ENCODE results near the gene NTM. TPM values are rescaled to one million over a fixed set of nuclear protein-coding genes. Genes with fewer than 3 reads are reported as not detected.

The NTM gene
- total RNA-seq, 1 experiment from 2014 or later, result 9.9 TPM

GRCh38 chr11:131713529-131714134, 343.2 kb downstream of the NTM start:
- no peak overlapping the region for H3K14ac ChIP-seq (ENCODE audit: insufficient read depth, low read length)

More at GRCh38 chr11:131713529-131714134, 343.2 kb downstream of the NTM start:
- Histone ChIP-seq H3K9me3 (ENCODE audit: control insufficient read depth, low read depth, low read length) (no peaks in the 10 kb centered on the region), H2BK5ac (ENCODE audit: insufficient read length, low read length) (no peak overlapping the region), H4K5ac (ENCODE audit: insufficient read length, low read depth, low read length) (no peak overlapping the region), H3K4me1 (ENCODE audit: insufficient read depth, low read length) (no peaks in the 10 kb centered on the region), H3K79me1 (ENCODE audit: insufficient read depth, low read depth, low read length, poor library complexity, severe bottlenecking) (no peaks in the 10 kb centered on the region), H3K18ac (ENCODE audit: insufficient read length, low read depth, low read length) (no peak overlapping the region), H2AK5ac (ENCODE audit: insufficient read length, low read length) (no peak overlapping the region), H3K79me2 (ENCODE audit: insufficient read depth, low read length) (no peaks in the 10 kb centered on the region), H3K27me3 (ENCODE audit: insufficient read depth, low read length) (no peaks in the 10 kb centered on the region), H3K9ac (ENCODE audit: extremely low read depth, insufficient read length, low read length) (no peak overlapping the region), H3K4ac (ENCODE audit: low read depth, low read length) (no peak overlapping the region), H3K4me2 (ENCODE audit: insufficient read depth, insufficient read length, low read length) (no peak overlapping the region), H2BK20ac (ENCODE audit: low read depth, low read length, poor library complexity, severe bottlenecking) (no peak overlapping the region), H2BK120ac (ENCODE audit: low read depth, low read length, poor library complexity, severe bottlenecking) (no peak overlapping the region), H3K23ac (ENCODE audit: insufficient read length, low read depth, low read length) (no peak overlapping the region), H3K56ac (ENCODE audit: insufficient read length, low read depth, low read length) (no peak overlapping the region), H2AFZ (ENCODE audit: low read length) (no peak overlapping the region), H3K23me2 (ENCODE audit: insufficient read length, low read depth, low read length, poor library complexity, severe bottlenecking) (no peaks in the 10 kb centered on the region), H3K27ac (ENCODE audit: insufficient read length, low read depth, low read length) (no peak overlapping the region), H3T11ph (ENCODE audit: low read length) (no peak overlapping the region), H4K20me1 (ENCODE audit: control insufficient read depth, insufficient read depth, insufficient read length) (no peaks in the 10 kb centered on the region), H2BK15ac (ENCODE audit: low read depth, low read length) (no peak overlapping the region), H4K91ac (ENCODE audit: insufficient read length, low read depth, low read length) (no peak overlapping the region), H2BK12ac (ENCODE audit: insufficient read length, low read depth, low read length) (no peak overlapping the region), H4K8ac (replicated peaks; ENCODE audit: insufficient read length, low read depth, low read length) (no peak overlapping the region)
- Mint-ChIP-seq H3K27me3 (ENCODE audit: low read depth) (peaks cover 2% of the 10 kb centered on the region; the same call in 1 of the 2 replicates), H3K9me3 (peaks cover 2 to 13% of the 10 kb centered on the region in 2 experiments; a peak in 3 of 5 replicates), H3K4me3 (no peak overlapping the region), H3K36me3 (ENCODE audit: insufficient read depth in 1 of 3, low read depth in 3 of 3) (no peaks in the 10 kb centered on the region; a peak in 1 of 7 replicates), H3K4me1 (no peaks in the 10 kb centered on the region), H3K27ac (no peak overlapping the region)
- no CpG with 5 or more reads among the region's 8 CpGs for WGBS (ENCODE audit: extremely low coverage, insufficient read length, low lambda C conversion rate)
- no peak for DNase-seq
- TF ChIP-seq, protein P1, sequence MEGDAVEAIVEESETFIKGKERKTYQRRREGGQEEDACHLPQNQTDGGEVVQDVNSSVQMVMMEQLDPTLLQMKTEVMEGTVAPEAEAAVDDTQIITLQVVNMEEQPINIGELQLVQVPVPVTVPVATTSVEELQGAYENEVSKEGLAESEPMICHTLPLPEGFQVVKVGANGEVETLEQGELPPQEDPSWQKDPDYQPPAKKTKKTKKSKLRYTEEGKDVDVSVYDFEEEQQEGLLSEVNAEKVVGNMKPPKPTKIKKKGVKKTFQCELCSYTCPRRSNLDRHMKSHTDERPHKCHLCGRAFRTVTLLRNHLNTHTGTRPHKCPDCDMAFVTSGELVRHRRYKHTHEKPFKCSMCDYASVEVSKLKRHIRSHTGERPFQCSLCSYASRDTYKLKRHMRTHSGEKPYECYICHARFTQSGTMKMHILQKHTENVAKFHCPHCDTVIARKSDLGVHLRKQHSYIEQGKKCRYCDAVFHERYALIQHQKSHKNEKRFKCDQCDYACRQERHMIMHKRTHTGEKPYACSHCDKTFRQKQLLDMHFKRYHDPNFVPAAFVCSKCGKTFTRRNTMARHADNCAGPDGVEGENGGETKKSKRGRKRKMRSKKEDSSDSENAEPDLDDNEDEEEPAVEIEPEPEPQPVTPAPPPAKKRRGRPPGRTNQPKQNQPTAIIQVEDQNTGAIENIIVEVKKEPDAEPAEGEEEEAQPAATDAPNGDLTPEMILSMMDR (conservative IDR thresholded peaks at IDR 0.05), result no peak
